ENCODE results near the gene SEPTIN8.

The SEPTIN8 gene

DNA sequence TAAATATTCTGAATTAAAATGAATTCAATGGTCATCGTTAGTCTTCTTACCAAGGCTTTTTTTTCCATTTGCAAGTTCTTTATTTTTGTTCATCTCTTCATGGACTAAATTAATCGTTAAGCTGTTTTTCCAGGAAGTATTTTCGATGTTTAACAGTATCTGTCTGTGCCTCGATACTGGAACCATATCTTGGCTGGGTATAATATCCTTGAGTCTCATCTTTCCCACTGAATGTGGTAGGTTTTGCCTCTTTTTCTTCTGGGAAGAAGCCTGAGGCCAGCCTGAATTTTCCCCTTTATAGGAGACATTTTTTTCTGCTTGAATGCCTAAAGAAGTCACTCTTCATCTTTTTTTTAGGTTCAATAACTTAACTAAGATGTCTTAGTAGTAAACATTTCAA lies 4.0 kb upstream of the SEPTIN8 start:
- no peak for DNase-seq

DNA sequence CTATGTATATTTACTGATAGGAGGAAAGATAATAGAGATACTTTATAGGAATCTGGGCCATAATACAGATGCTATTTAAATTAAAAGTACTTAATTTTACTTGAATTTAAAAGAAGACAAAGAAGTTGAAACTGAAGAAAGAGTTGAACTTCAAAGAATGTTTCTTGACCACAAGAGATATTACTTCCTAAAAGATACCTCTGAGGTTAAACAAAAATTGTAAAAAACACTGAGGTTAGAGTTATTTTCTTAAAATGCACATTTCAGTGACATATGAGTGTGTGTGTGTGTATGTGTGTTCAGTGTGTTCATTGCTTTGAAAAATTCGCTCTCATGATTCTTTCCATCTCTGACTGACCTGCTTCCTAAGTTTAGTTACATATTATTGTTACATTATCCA lies 3.5 kb upstream of the SEPTIN8 start:
- DNase-seq = no peak

- no peak for DNase-seq
Observed at GRCh38 chr5:132779961-132780360, 2.9 kb upstream of the SEPTIN8 start.

DNA sequence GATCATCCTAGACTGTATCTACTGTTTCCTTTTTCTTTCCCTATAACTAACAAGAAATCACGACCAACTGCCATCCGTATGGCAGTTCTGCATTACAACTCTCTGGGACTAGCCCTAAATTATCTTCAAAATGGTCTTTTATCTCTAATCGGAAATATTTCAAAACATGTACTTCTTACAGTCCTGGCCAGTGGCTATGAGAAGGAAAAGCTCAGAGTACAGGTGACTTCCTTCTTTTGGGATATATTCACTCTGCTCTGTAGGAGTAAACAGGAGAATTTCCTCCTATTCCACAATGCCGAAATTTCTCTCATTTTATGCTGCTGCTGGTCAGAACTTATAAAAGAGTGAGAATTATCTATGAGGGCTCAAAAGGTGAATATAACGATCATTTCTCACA lies 1.8 kb upstream of the SEPTIN8 start:
- no peak for DNase-seq

DNA sequence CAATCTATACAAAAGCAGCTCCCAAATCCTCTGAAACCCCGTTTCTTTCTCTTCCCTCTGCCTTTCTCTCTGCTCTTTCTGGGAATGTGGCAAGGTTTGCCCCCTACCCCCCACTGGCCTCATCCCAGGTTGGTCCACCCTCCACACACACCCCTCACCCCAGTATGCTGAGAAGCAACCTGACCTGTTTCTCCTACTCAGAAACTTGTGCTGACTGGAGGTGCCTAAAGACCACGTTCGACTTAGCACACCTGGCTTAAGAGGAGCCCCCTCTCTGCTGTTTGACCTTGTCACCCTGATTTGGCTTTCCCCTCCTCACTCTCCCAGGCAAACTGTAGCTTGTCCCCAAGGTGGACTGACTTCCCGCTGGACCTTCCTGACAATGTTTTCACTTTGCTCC lies 1.1 kb upstream of the SEPTIN8 start:
- no peak for DNase-seq

- no peak for DNase-seq
Observed at GRCh38 chr5:132776938-132777208, 166 bp downstream of the SEPTIN8 start.

DNA sequence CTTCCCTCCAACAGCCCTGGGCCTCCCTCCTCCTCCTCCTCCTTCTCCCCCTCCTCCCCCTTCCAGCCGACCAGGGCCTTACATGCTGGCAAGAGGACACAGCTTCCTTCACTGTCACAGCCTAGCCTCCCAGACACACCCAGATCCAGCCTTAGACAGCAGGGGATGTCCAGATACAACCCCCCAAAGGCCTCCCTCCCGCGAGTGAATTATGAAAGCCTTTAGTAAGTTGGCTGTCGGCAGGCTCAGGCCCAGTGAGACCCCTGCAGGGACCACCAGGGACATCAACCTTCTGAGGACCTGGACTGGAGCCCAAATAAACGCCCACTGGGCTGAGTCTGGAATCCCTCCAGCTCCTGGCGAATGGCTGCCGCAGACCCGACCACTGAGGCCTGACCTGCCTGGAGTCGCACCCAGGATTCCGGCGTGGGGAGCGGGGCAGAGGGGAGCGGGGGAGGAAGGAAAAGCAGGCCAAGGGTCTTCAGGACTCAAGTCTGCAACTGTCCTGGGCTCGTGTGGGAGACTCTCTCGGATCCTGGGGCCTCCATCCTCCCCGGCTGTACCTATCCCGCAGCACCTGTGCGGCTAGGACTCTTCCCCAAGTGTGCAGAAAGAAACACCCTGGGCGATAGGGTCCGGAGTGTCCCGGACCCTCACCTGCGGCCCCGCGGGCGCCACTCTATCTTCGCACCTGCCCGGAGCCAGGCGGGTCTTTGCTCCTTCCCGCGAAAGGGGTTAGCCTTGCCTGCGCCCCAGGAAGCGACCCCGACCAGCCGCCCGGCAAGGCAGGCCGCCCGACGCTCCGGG lies 705 bp downstream of the SEPTIN8 start:
- DNase-seq = no peak

DNA sequence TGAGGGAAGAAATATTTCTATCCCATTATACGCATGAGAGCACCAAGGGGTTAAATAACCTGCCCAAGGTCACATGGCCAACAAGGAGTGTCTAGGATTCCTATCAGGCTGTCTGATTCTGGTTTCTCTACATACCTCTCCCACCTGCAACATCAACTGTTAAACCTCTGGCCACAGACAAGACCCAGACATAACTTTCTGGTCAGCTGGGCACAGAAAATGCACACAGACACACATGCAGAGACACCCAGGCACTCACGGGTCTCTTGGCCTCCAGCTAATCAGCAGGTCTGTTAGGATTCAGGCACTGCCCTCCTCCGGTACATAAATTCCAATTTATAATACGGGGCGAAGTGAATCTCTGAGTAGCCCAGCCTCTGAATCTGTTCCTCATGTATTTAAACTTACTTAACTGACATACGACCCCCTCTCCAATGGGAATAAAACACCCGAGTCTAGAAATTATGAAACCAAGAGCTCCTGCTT lies 1.5 kb downstream of the SEPTIN8 start:
- no peak for DNase-seq

GRCh38 chr5:132774896-132775295 lies 2.1 kb downstream of the SEPTIN8 start:
- no peak for DNase-seq

DNA sequence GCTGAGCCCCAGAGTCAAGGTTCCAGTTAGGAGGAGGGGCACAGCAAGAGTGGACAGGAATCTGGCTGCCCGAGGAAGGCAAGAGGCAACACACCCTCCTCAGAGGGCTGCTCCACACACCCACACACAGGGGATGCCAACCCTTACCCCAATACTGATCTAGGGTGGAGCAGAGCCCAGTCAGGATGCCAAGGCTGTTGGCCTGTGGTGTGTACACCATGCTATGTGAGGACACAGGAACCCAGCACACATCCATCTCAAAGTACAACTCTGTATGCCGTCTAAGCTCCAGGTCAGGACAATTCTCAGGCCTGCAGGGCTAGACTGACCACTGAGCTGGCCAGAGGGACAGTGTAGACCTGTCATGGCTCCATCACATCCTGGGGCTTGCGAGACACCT lies 2.6 kb downstream of the SEPTIN8 start:
- no peak for DNase-seq

DNA sequence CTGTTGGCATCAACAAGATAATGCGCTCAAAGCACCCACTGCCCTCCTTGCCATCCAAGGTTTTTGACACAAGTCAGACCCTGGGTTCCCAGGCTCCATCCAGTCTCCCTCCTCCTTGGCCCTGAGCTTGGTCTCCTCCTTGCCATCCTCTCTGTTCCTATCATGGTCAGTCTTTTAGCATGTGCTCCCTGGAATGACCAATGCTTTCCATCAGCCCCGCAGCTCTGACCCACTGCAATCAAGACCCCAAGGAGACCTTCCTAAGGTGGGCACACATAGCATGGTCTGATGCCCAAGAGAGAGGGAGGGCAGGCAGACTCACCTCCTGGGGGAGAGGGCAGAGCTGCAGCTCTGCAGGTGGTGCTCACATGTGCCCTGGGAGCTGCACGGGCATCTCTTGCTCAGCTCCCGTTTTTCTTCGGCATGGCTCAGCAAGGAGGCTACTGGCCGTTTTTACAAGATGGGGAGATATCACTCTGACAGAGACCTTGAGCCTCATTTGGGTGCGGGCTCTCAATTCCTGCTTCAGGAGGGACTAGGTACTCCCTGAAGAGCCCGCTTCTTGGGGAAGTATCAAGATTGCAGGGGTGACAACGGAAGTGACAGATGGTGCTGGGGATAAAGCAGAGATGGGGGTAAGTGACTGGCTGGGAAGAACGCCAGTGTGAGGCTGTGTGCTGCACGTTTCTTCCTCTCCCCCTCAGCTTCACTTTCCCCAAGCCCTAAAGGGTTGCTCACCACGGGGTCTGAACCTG lies 3.3 kb downstream of the SEPTIN8 start:
- DNase-seq = no peak

GRCh38 chr5:132773114-132773513 lies 3.9 kb downstream of the SEPTIN8 start:
- DNase-seq = no peak

- DNase-seq = no peak
Observed at GRCh38 chr5:132772291-132773070, 4.6 kb downstream of the SEPTIN8 start.

GRCh38 chr5:132771503-132771998 lies 5.5 kb downstream of the SEPTIN8 start:
- DNase-seq = no peak

- no peak for DNase-seq
Observed at GRCh38 chr5:132770476-132771159, 6.4 kb downstream of the SEPTIN8 start.

GRCh38 chr5:132768485-132768868 lies 8.6 kb downstream of the SEPTIN8 start:
- no peak for DNase-seq

- no peak for DNase-seq
Observed at GRCh38 chr5:132767150-132767549, 9.9 kb downstream of the SEPTIN8 start.

GRCh38 chr5:132766806-132767055 lies 10.3 kb downstream of the SEPTIN8 start:
- no peak for DNase-seq

GRCh38 chr5:132766020-132766805 lies 10.8 kb downstream of the SEPTIN8 start:
- DNase-seq = no peak

GRCh38 chr5:132765311-132766019 lies 11.6 kb downstream of the SEPTIN8 start:
- no peak for DNase-seq

GRCh38 chr5:132764671-132765238 lies 12.3 kb downstream of the SEPTIN8 start:
- no peak for DNase-seq

Measured in SIG-M5 (cell line).